Smooth muscle cell (in vitro differentiated cells): ENCODE measurements around the gene EML6. TPM values are rescaled to one million over a fixed set of nuclear protein-coding genes. Genes with fewer than 3 reads are reported as not detected.
A peak's percentile ranks its signal among the peaks of the same experiment; 100 is the strongest.

ENCODE experiments used
- DNase-seq: peaks from one replicate; lab custom pipeline; 2025; ENCODE audit not compliant: unreplicated experiment; lab: John Stamatoyannopoulos, UW
- H2AFZ ChIP-seq: fragments of 200-600 bp; sonication (generic); 2 replicates; pipeline ENCODE4 v1.6.0; 2016; ENCODE audit warnings: antibody characterized with exemption, low read depth, mild to moderate bottlenecking
- H3F3A ChIP-seq: fragments of 200-600 bp; sonication (generic); 2 replicates; pipeline ENCODE4 v1.6.0; 2017; ENCODE audit warnings: antibody characterized with exemption, low read depth
- H3K27ac ChIP-seq: fragments of 200-600 bp; sonication (generic); 2 replicates; pipeline ENCODE4 v1.5.1; 2016; ENCODE audit warnings: low read depth, mild to moderate bottlenecking
- H3K27me3 ChIP-seq: fragments of 200-600 bp; sonication (generic); 2 replicates; pipeline ENCODE4 v1.6.1; 2016; ENCODE audit warnings: low read depth, mild to moderate bottlenecking
- H3K36me3 ChIP-seq: fragments of 200-600 bp; sonication (generic); 2 replicates; pipeline ENCODE4 v1.5.1; 2016; ENCODE audit warnings: low read depth
- H3K4me1 ChIP-seq: fragments of 200-600 bp; sonication (generic); 2 replicates; pipeline ENCODE4 v1.5.1; 2016; ENCODE audit warnings: low read depth
- H3K4me2 ChIP-seq: fragments of 200-600 bp; sonication (generic); 2 replicates; pipeline ENCODE4 v1.6.0; 2016; ENCODE audit warnings: mild to moderate bottlenecking
- H3K4me3 ChIP-seq: fragments of 200-600 bp; sonication (generic); 2 replicates; pipeline ENCODE4 v1.5.1; 2016; ENCODE audit warnings: mild to moderate bottlenecking
- H3K79me2 ChIP-seq: fragments of 200-600 bp; sonication (generic); 2 replicates; pipeline ENCODE4 v1.6.0; 2016; ENCODE audit warnings: low read depth, mild to moderate bottlenecking
- H3K9ac ChIP-seq: fragments of 200-600 bp; sonication (generic); 2 replicates; pipeline ENCODE4 v1.6.0; 2016; ENCODE audit warnings: low read depth
- H3K9me3 ChIP-seq: fragments of 200-600 bp; sonication (generic); replicated peaks from 2 replicates; pipeline ENCODE4 v1.5.1; 2016; ENCODE audit warnings: low read depth
- H4K20me1 ChIP-seq: fragments of 200-600 bp; sonication (generic); 2 replicates; pipeline ENCODE4 v1.6.0; 2016; ENCODE audit warnings: low read depth
- WGBS: methylation state at CpG from one replicate; pipeline ENCODE4 v1.1.7; 2016; ENCODE audit warnings: low lambda C conversion rate; 5-methylcytosine and 5-hydroxymethylcytosine counted together
- polyA plus RNA-seq: library from polyadenylated mRNA; unstranded; fragments of >200 nt; fragmentation: Nextera tagmentation; extraction: Ambion mirVana; gene quantifications from 2 replicates; pipeline ENCODE4 v1.2.1, GENCODE V29; 2016
- total RNA-seq: library from RNA; depleted of rRNA; stranded (reverse); fragments of >200 nt; gene quantifications from 2 replicates; pipeline ENCODE4 v1.2.3, GENCODE V29; 2014
- TF ChIP-seq, protein P1 (sequence below): fragments of 200-600 bp; sonication (generic); IDR thresholded peaks from 2 replicates; pipeline ENCODE4 v1.5.1; 2017; ENCODE audit warnings: borderline replicate concordance, mild to moderate bottlenecking, antibody characterized with exemption; ENCODE audit not compliant: insufficient read depth, poor library complexity, severe bottlenecking

EML6 gene
- total and polyA plus RNA-seq, 2 experiments from 2014 or later = 0.49 to 0.54 TPM

DNA sequence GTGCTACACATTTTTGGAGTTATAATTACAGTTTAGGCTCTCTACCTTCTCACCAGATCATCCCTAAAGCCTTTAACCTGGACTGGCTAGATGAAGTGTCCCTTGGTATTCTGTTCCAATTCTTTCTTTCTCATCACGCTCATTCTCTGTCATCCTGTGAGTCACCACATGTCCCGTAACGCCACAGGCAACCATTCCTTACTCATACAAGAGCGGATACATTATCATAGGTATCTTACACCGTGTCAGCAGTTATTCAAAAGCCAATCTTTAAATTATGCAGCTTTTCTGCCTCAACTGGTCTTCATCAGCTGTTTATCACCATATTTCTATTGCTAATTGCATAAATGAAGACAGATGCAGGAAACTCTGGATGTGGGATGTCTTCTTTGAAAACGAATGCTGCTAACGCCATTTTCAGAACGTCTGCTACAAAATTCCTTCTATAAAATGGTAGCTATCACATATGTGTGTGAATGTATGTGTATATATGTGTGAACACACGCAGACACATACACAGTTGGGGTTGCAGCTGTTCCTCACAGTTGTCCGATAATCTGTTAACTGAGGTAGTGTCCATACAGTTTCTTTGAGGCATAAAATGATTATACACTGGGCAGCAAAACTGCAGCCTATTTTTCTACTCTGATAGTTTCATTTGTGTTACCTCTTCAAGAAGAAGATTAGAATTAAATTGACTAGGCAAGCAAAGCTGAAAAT lies 47.9 kb downstream of the EML6 start:
- no peaks in the 10 kb centered on the region for H3K4me1 ChIP-seq
- H3F3A ChIP-seq = no peaks in the 10 kb centered on the region
- DNase-seq = no peak
- H2AFZ ChIP-seq = no peak overlapping the region
- no peak overlapping the region for H3K4me2 ChIP-seq
- H3K36me3 ChIP-seq = no peaks in the 10 kb centered on the region
- H3K79me2 ChIP-seq = no peaks in the 10 kb centered on the region
- 75% methylated on average over 10 of the region's 10 CpGs for WGBS
- H3K4me3 ChIP-seq = no peak overlapping the region
- H3K27ac ChIP-seq = peak overlapping the region; percentile 62
- H4K20me1 ChIP-seq = no peaks in the 10 kb centered on the region
- H3K9me3 ChIP-seq = peaks cover 3% of the 10 kb centered on the region
- TF ChIP-seq, protein P1, sequence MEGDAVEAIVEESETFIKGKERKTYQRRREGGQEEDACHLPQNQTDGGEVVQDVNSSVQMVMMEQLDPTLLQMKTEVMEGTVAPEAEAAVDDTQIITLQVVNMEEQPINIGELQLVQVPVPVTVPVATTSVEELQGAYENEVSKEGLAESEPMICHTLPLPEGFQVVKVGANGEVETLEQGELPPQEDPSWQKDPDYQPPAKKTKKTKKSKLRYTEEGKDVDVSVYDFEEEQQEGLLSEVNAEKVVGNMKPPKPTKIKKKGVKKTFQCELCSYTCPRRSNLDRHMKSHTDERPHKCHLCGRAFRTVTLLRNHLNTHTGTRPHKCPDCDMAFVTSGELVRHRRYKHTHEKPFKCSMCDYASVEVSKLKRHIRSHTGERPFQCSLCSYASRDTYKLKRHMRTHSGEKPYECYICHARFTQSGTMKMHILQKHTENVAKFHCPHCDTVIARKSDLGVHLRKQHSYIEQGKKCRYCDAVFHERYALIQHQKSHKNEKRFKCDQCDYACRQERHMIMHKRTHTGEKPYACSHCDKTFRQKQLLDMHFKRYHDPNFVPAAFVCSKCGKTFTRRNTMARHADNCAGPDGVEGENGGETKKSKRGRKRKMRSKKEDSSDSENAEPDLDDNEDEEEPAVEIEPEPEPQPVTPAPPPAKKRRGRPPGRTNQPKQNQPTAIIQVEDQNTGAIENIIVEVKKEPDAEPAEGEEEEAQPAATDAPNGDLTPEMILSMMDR = no peak
- H3K9ac ChIP-seq = peak overlapping the region; percentile 13
- H3K27me3 ChIP-seq = no peaks in the 10 kb centered on the region

- Histone ChIP-seq H3K9ac (peak overlapping the region; percentile 5), H2AFZ (no peak overlapping the region), H3K36me3 (no peaks in the 10 kb centered on the region), H3K4me1 (no peaks in the 10 kb centered on the region), H3K27ac (peak overlapping the region; percentile 62), H3K4me2 (no peak overlapping the region), H3K79me2 (no peaks in the 10 kb centered on the region), H3K9me3 (peaks cover 3% of the 10 kb centered on the region), H3K4me3 (no peak overlapping the region), H3F3A (no peaks in the 10 kb centered on the region), H3K27me3 (no peaks in the 10 kb centered on the region), H4K20me1 (no peaks in the 10 kb centered on the region)
- DNase-seq = no peak
- TF ChIP-seq, protein P1 = no peak
- WGBS = 58% methylated on average over 3 of the region's 3 CpGs
Measured at GRCh38 chr2:54772110-54772509, 48.6 kb downstream of the EML6 start.

DNA sequence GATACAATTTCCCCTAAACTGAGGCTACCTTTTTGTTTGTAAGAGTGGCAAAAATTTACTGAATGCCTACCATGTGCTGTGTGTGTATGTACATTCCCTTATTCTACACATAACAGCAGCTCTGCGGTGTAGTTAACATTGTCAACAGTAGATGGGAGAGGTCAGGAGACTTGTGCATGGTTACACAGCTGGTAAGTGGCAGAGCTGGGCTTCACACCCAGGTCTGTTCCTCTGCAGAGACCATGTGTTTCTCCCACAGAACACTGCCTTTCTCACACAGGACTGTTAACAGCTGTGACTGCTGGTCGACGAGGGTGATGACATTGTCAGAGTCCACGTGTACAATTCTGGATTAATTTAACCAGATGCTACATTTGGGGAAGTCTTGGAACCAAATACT lies 49.1 kb downstream of the EML6 start:
- Histone ChIP-seq H3K27me3 (no peaks in the 10 kb centered on the region), H3K9ac (no peak overlapping the region), H2AFZ (no peak overlapping the region), H4K20me1 (no peaks in the 10 kb centered on the region), H3F3A (no peaks in the 10 kb centered on the region), H3K36me3 (no peaks in the 10 kb centered on the region), H3K27ac (peak overlapping the region; percentile 62), H3K9me3 (peaks cover 3% of the 10 kb centered on the region), H3K4me1 (no peaks in the 10 kb centered on the region), H3K4me3 (no peak overlapping the region), H3K4me2 (no peak overlapping the region), H3K79me2 (no peaks in the 10 kb centered on the region)
- DNase-seq = no peak
- TF ChIP-seq, protein P1 = no peak
- WGBS = 86% methylated on average over 4 of the region's 4 CpGs

DNA sequence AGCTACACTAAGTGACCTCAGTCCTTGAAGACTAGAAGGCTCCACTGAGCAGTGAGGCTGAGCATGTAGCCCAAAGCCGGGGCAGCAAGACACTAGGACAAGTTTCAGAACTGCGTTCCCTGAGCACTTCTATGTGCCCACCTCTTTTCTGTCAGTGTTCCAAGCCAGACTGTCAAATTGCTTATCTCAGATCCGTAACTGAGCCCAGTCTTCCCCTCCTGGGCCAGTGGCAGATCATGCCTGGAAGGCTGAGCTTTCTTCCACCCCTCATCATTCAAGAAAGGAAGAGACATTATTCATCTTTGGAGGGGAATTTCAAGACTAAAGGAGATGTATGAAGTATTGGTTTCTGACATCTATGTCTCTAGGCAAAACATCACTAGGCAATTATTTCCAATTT lies 49.8 kb downstream of the EML6 start:
- Histone ChIP-seq H3K4me2 (no peak overlapping the region), H2AFZ (no peak overlapping the region), H3K9ac (no peak overlapping the region), H3K27ac (peak overlapping the region; percentile 62), H3K27me3 (no peaks in the 10 kb centered on the region), H3K4me1 (no peaks in the 10 kb centered on the region), H3K36me3 (no peaks in the 10 kb centered on the region), H3K4me3 (no peak overlapping the region), H4K20me1 (no peaks in the 10 kb centered on the region), H3K9me3 (peaks cover 3% of the 10 kb centered on the region), H3K79me2 (no peaks in the 10 kb centered on the region), H3F3A (no peaks in the 10 kb centered on the region)
- 95% methylated on average over 3 of the region's 3 CpGs for WGBS
- TF ChIP-seq, protein P1 = no peak
- no peak for DNase-seq
